ENCODE measurements around the gene EDARADD. TPM values are rescaled to one million over a fixed set of nuclear protein-coding genes. Genes with fewer than 3 reads are reported as not detected.
A peak's percentile ranks its signal among the peaks of the same experiment; 100 is the strongest.
"Not testable (repeated sequence)": the region's sequence is repeated elsewhere in the genome, so short reads cannot be mapped to it uniquely, and the experiment has no call there.

EDARADD gene
- total RNA-seq, 4 donors from 2014 or later: 4.6 to 9.6 (median 5.5) TPM

DNA sequence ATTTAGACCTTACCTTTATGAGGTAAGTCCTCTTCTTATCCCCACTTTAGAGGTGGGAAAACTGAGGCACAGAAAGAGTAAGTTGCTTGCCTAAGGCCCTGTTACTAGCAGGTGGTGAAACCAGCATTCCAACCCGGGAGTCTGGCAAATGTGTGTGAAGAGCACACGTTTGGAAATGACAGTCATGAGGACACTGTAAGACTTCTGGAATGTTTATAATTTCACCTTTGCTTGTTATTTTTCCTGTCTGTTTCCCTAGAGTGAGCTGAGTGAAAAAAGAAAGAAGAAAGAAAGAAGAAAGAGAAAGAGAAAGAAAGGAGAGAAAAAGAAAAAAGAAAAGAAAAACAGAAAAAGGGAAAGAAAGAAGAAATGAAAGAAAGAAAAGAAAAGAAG lies 108.5 kb downstream of the EDARADD start:
- no peak for DNase-seq
- Histone ChIP-seq H3K9me3 (no peaks in the 10 kb centered on the region), H3K27me3 (no peaks in the 10 kb centered on the region), H3K4me3 (peak overlapping the region in 2 of 4 donors; percentile 28 to 32), H3K4me1 (peaks cover 0 to 20% (median 4%) of the 10 kb centered on the region in 3 donors), H3K27ac (peak overlapping the region in 2 of 4 donors; percentile 3 to 47), H3K36me3 (no peaks in the 10 kb centered on the region)
- 15 to 18% methylated on average over 2 of the region's 2 CpGs for WGBS, 2 donors
- intact Hi-C loops (cut with DNase I): no loop called here
- TF ChIP-seq POLR2A (IDR thresholded peaks at IDR 0.05): no peak
- TF ChIP-seq, protein P1, sequence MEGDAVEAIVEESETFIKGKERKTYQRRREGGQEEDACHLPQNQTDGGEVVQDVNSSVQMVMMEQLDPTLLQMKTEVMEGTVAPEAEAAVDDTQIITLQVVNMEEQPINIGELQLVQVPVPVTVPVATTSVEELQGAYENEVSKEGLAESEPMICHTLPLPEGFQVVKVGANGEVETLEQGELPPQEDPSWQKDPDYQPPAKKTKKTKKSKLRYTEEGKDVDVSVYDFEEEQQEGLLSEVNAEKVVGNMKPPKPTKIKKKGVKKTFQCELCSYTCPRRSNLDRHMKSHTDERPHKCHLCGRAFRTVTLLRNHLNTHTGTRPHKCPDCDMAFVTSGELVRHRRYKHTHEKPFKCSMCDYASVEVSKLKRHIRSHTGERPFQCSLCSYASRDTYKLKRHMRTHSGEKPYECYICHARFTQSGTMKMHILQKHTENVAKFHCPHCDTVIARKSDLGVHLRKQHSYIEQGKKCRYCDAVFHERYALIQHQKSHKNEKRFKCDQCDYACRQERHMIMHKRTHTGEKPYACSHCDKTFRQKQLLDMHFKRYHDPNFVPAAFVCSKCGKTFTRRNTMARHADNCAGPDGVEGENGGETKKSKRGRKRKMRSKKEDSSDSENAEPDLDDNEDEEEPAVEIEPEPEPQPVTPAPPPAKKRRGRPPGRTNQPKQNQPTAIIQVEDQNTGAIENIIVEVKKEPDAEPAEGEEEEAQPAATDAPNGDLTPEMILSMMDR (IDR thresholded peaks at IDR 0.05): no peak

GRCh38 chr1:236502972-236503639 lies 109.0 kb downstream of the EDARADD start:
- WGBS, 2 donors: 10 to 21% methylated on average over 15 of the region's 15 CpGs
- intact Hi-C loops (cut with DNase I): no loop called here
- TF ChIP-seq, protein P1 (IDR thresholded peaks at IDR 0.05): no peak
- no peak for TF ChIP-seq POLR2A (IDR thresholded peaks at IDR 0.05)
- H3K27me3 ChIP-seq: no peaks in the 10 kb centered on the region
- H3K9me3 ChIP-seq: no peaks in the 10 kb centered on the region
- no peak for DNase-seq
- no peaks in the 10 kb centered on the region for H3K36me3 ChIP-seq
- peaks cover 0 to 23% (median 4%) of the 10 kb centered on the region in 3 donors for H3K4me1 ChIP-seq
- peak overlapping the region; percentile 3 to 47 (median 26) for H3K27ac ChIP-seq
- H3K4me3 ChIP-seq: peak overlapping the region; percentile 2 to 45 (median 30)

- H3K36me3 ChIP-seq; intact Hi-C loops (cut with DNase I); H3K4me3 ChIP-seq; H3K9me3 ChIP-seq; H3K27me3 ChIP-seq; DNase-seq; H3K27ac ChIP-seq: not testable (repeated sequence)
- WGBS, 2 donors: 50 to 66% methylated on average over 3 of the region's 3 CpGs
- H3K4me1 ChIP-seq: peaks cover 0 to 23% (median 4%) of the 10 kb centered on the region in 3 donors
Measured at GRCh38 chr1:236504338-236504737, 110.3 kb downstream of the EDARADD start.

- Histone ChIP-seq H3K27me3 (no peaks in the 10 kb centered on the region), H3K36me3 (no peaks in the 10 kb centered on the region), H3K4me3 (no peak overlapping the region), H3K9me3 (no peaks in the 10 kb centered on the region), H3K27ac (peak overlapping the region in 1 of 4 donors; percentile 9), H3K4me1 (peaks cover 0 to 23% (median 4%) of the 10 kb centered on the region in 3 donors)
- 19 to 49% methylated on average over 5 of the region's 5 CpGs for WGBS, 2 donors
- DNase-seq: no peak
- no peak for TF ChIP-seq POLR2A (IDR thresholded peaks at IDR 0.05)
- TF ChIP-seq, protein P1 (IDR thresholded peaks at IDR 0.05): no peak
- intact Hi-C loops (cut with DNase I): no loop called here
Measured at GRCh38 chr1:236507022-236507700, 113.1 kb downstream of the EDARADD start.

GRCh38 chr1:236508593-236509027 lies 114.5 kb downstream of the EDARADD start:
- H3K4me1 ChIP-seq: peaks cover 0 to 11% (median 4%) of the 10 kb centered on the region in 3 donors
- intact Hi-C loops (cut with DNase I): no loop called here
- H3K27ac ChIP-seq: no peak overlapping the region
- no peaks in the 10 kb centered on the region for H3K9me3 ChIP-seq
- 67 to 89% methylated on average over 6 of the region's 6 CpGs for WGBS, 2 donors
- H3K36me3 ChIP-seq: no peaks in the 10 kb centered on the region
- H3K4me3 ChIP-seq: no peak overlapping the region
- TF ChIP-seq, protein P1 (IDR thresholded peaks at IDR 0.05): no peak
- TF ChIP-seq POLR2A (IDR thresholded peaks at IDR 0.05): no peak
- DNase-seq: no peak
- H3K27me3 ChIP-seq: no peaks in the 10 kb centered on the region
